Osteoblast (primary cell): ENCODE data around the gene PRKCA. TPM values are rescaled to one million over a fixed set of nuclear protein-coding genes. Genes with fewer than 3 reads are reported as not detected.
"Not testable (repeated sequence)": the region's sequence is repeated elsewhere in the genome, so short reads cannot be mapped to it uniquely, and the experiment has no call there.

ENCODE experiments used
- DNase-seq: peaks from one replicate; pipeline ENCODE4 v3.0.0; 2011; ENCODE audit warnings: low spot score, mixed read lengths; ENCODE audit not compliant: insufficient read length; ENCODE audit errors: missing footprints
- H2AFZ ChIP-seq: 2 replicates; pipeline ENCODE4 v1.6.0; 2011; ENCODE audit warnings: mild to moderate bottlenecking, low read length
- H3K27ac ChIP-seq: 2 replicates; pipeline ENCODE4 v1.5.1; 2011; ENCODE audit warnings: mild to moderate bottlenecking, low read depth, low read length, moderate library complexity
- H3K27me3 ChIP-seq: 2 replicates; pipeline ENCODE4 v1.6.0; 2012; ENCODE audit warnings: mild to moderate bottlenecking, control low read depth, inconsistent platforms, low read length, moderate library complexity; ENCODE audit not compliant: insufficient read depth
- H3K36me3 ChIP-seq: 2 replicates; pipeline ENCODE4 v1.5.1; 2011; ENCODE audit warnings: mild to moderate bottlenecking, low read length, control low read depth, moderate library complexity; ENCODE audit not compliant: insufficient read depth
- H3K4me1 ChIP-seq: 2 replicates; pipeline ENCODE4 v1.5.1; 2011; ENCODE audit warnings: mild to moderate bottlenecking, low read length, control low read depth, moderate library complexity; ENCODE audit not compliant: insufficient read depth
- H3K4me2 ChIP-seq: 2 replicates; pipeline ENCODE4 v1.6.0; 2011; ENCODE audit warnings: mild to moderate bottlenecking, low read length; ENCODE audit not compliant: insufficient read depth
- H3K4me3 ChIP-seq: fragments of 200-600 bp; sonication (generic); 3 replicates; pipeline ENCODE4 v1.5.1; 2012; ENCODE audit warnings: mild to moderate bottlenecking, low read length, inconsistent platforms; ENCODE audit not compliant: insufficient read depth
- H3K79me2 ChIP-seq: 2 replicates; pipeline ENCODE4 v1.6.0; 2012; ENCODE audit warnings: mild to moderate bottlenecking, low read length, control low read depth, inconsistent platforms; ENCODE audit not compliant: insufficient read depth
- H3K9me3 ChIP-seq: 2 replicates; pipeline ENCODE4 v1.5.1; 2011; ENCODE audit warnings: low read depth, low read length, control low read depth
- H4K20me1 ChIP-seq: 2 replicates; pipeline ENCODE4 v1.6.0; 2012; ENCODE audit warnings: mild to moderate bottlenecking, low read length, control low read depth; ENCODE audit not compliant: insufficient read depth
- total RNA-seq: library from RNA; depleted of rRNA; stranded (reverse); fragments of >200 nt; gene quantifications from 2 replicates; pipeline ENCODE4 v1.2.3, GENCODE V29; 2012
- TF ChIP-seq, protein P1 (sequence below): IDR thresholded peaks from 2 replicates; pipeline ENCODE4 v1.5.1; 2011; ENCODE audit warnings: mild to moderate bottlenecking, low read depth, low read length, moderate library complexity; ENCODE audit errors: extremely low read depth

Gene PRKCA
- total RNA-seq, 1 donor, result 46.0 TPM

- H3K36me3 ChIP-seq, result no peaks in the 10 kb centered on the region
- peaks cover 4% of the 10 kb centered on the region for H4K20me1 ChIP-seq
- H3K79me2 ChIP-seq, result peaks cover 64% of the 10 kb centered on the region
- DNase-seq, result no peak
- H3K4me3 ChIP-seq, result no peak overlapping the region
- TF ChIP-seq, protein P1, sequence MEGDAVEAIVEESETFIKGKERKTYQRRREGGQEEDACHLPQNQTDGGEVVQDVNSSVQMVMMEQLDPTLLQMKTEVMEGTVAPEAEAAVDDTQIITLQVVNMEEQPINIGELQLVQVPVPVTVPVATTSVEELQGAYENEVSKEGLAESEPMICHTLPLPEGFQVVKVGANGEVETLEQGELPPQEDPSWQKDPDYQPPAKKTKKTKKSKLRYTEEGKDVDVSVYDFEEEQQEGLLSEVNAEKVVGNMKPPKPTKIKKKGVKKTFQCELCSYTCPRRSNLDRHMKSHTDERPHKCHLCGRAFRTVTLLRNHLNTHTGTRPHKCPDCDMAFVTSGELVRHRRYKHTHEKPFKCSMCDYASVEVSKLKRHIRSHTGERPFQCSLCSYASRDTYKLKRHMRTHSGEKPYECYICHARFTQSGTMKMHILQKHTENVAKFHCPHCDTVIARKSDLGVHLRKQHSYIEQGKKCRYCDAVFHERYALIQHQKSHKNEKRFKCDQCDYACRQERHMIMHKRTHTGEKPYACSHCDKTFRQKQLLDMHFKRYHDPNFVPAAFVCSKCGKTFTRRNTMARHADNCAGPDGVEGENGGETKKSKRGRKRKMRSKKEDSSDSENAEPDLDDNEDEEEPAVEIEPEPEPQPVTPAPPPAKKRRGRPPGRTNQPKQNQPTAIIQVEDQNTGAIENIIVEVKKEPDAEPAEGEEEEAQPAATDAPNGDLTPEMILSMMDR, result no peak
- H3K27me3 ChIP-seq, result no peaks in the 10 kb centered on the region
- no peak overlapping the region for H2AFZ ChIP-seq
- H3K9me3 ChIP-seq, result no peaks in the 10 kb centered on the region
- no peak overlapping the region for H3K4me2 ChIP-seq
- no peak overlapping the region for H3K27ac ChIP-seq
- H3K4me1 ChIP-seq, result peaks cover 8% of the 10 kb centered on the region
Measured at GRCh38 chr17:66474806-66475497, 172.5 kb downstream of the PRKCA start.

DNA sequence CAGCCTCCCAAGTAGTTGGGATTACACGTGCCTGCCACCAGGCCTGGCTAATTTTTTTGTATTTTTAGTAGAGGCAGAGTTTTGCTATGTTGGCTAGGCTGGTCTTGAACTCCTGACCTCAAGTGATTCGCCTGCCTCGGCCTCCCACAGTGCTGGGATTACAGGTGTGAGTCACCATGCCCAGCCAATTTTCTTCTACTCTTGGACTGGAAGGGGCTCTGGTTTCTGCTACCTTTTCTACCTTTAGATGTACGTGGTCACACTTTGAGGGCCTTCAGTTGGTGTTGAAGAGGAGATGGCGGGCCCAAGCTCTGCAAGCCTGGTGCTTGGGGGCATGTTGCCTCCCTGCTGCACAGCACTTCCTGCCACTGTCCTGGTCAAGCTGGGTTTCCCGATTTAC is 173.6 kb downstream of the PRKCA start:
- H3K27me3 ChIP-seq, result no peaks in the 10 kb centered on the region

DNA sequence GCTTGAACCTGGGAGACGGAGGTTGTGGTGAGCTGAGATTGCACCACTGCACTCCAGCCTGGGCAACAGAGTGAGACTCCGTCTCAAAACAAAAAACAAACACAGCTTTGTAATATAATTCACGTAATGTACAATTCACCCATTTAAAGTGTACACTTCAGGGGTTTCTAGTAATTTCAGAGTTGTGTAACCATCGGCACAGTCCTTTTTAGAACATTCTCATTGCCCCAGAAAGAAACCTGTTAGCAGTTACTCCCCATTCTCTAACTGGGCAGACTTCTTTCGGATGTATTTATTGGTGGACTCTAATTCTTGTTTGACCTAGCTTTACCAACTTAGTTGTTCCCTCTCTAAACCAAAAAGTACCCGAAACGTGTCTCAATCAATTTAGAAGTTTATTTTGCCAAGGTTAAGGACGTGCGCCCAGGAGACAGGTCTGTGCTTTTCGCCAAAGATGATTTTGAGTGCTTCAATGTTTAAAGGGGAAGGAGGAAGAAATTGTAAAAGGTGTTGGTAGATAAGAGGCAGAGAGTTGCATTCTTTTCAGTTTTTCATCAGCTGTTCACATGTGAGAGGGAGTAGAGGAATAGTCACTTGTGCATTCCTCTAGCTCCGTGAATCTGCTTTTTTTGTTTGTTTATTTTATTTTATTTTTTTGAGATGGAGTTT is 175.3 kb downstream of the PRKCA start:
- H3K4me2 ChIP-seq, result no peak overlapping the region

More for the DNA sequence above, 173.6 kb downstream of the PRKCA start:
- Histone ChIP-seq H3K4me2 (no peak overlapping the region), H3K4me1 (peaks cover 8% of the 10 kb centered on the region), H3K4me3 (no peak overlapping the region), H3K36me3 (no peaks in the 10 kb centered on the region), H2AFZ (no peak overlapping the region), H3K9me3 (no peaks in the 10 kb centered on the region), H3K27ac (no peak overlapping the region), H3K79me2 (peaks cover 62% of the 10 kb centered on the region), H4K20me1 (peaks cover 4% of the 10 kb centered on the region)
- no peak for DNase-seq
- TF ChIP-seq, protein P1, result no peak

DNA sequence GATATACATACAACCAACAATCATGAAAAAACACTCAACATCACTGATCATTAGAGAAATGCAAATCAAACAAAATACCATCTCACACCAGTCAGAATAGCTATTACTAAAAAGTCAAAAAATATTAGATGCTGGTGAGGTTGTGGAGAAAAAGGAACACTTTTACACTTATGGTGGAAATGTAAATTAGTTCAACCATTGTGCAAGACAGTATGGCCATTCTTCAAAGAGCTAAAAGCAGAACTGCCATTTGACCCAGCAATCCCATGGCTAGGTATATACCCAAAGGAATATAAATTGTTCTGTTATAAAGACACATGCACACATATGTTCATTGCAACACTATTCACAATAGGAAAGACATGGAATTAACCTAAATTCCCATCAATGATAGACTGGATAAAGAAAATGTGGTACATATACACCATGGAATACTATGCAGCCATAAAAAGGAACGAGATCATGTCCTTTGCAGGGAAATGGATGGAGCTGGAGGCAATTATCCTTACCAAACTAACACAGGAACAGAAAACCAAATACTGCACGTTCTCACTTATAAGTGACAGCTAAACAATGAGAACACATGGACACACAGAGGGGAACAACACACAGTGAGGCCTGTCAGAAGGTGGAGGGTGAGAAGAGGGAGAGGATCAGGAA is 176.9 kb downstream of the PRKCA start:
- not testable (repeated sequence) for H4K20me1 ChIP-seq, H3K4me2 ChIP-seq, H3K4me1 ChIP-seq, H3K36me3 ChIP-seq, DNase-seq, H2AFZ ChIP-seq, H3K27ac ChIP-seq, H3K9me3 ChIP-seq, H3K27me3 ChIP-seq, H3K4me3 ChIP-seq
- H3K79me2 ChIP-seq, result peaks cover 58% of the 10 kb centered on the region

More for the DNA sequence above, 175.3 kb downstream of the PRKCA start:
- H3K27ac ChIP-seq, result no peak overlapping the region
- H4K20me1 ChIP-seq, result peaks cover 4% of the 10 kb centered on the region
- no peaks in the 10 kb centered on the region for H3K27me3 ChIP-seq
- peaks cover 8% of the 10 kb centered on the region for H3K4me1 ChIP-seq
- no peak for DNase-seq
- no peak overlapping the region for H3K4me3 ChIP-seq
- H3K79me2 ChIP-seq, result peaks cover 60% of the 10 kb centered on the region
- no peaks in the 10 kb centered on the region for H3K36me3 ChIP-seq
- no peak overlapping the region for H2AFZ ChIP-seq
- TF ChIP-seq, protein P1, result no peak
- no peaks in the 10 kb centered on the region for H3K9me3 ChIP-seq
